Vagina (tissue), 2 donors: ENCODE results near the gene C1orf94.

Source experiments
- POLR2A ChIP-seq, 2 donors: fragments of 450-650 bp; IDR thresholded peaks; one replicate each; pipeline ENCODE4 v1.6.1; 2017; ENCODE audit warnings: antibody characterized with exemption in 2 of 2, mild to moderate bottlenecking in 2 of 2, moderate library complexity in 2 of 2
- TF ChIP-seq, protein P1 (sequence below), 3 experiments: fragments of 450-650 bp in 2 of 3; fragments of 200-600 bp in 1 of 3; sonication (generic) in 1 of 3; IDR thresholded peaks; one replicate each; pipeline ENCODE4 v1.5.1; 2017 to 2019; ENCODE audit warnings: antibody characterized with exemption in 3 of 3, mild to moderate bottlenecking in 2 of 3, moderate library complexity in 2 of 3

DNA sequence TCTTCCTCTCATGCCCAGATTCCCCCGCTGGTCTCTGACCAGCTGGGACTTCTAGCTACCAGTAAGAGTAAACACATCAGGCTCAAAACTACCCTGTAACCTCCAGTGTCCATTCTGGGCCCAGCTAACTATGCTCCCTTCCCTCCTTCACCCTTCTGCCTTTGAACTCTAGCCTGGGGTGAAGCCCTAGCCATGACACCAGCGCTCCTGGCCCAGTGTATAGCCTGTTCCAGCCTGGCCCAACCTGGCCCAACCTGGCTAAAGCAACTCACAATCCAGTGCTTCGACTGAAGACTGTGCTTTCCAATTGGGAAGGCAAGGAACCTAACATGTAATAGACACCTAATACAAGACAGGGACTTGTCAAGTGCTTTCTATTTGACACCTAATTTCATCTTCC lies 39.3 kb upstream of the C1orf94 start:
- TF ChIP-seq, protein P1, sequence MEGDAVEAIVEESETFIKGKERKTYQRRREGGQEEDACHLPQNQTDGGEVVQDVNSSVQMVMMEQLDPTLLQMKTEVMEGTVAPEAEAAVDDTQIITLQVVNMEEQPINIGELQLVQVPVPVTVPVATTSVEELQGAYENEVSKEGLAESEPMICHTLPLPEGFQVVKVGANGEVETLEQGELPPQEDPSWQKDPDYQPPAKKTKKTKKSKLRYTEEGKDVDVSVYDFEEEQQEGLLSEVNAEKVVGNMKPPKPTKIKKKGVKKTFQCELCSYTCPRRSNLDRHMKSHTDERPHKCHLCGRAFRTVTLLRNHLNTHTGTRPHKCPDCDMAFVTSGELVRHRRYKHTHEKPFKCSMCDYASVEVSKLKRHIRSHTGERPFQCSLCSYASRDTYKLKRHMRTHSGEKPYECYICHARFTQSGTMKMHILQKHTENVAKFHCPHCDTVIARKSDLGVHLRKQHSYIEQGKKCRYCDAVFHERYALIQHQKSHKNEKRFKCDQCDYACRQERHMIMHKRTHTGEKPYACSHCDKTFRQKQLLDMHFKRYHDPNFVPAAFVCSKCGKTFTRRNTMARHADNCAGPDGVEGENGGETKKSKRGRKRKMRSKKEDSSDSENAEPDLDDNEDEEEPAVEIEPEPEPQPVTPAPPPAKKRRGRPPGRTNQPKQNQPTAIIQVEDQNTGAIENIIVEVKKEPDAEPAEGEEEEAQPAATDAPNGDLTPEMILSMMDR (IDR thresholded peaks at IDR 0.05): no peak
- TF ChIP-seq POLR2A (IDR thresholded peaks at IDR 0.05): no peak
